Erythroblast (primary cell): ENCODE data around the gene LAMA4.
A peak's percentile ranks its signal among the peaks of the same experiment; 100 is the strongest.

Experiments used
- DNase-seq, 2 experiments: peaks; one replicate each; lab custom pipeline; 2025; lab: John Stamatoyannopoulos, UW
- GATA1 ChIP-seq: IDR thresholded peaks from 2 replicates; pipeline ENCODE4 v1.6.1; 2011; ENCODE audit warnings: low read depth, mild to moderate bottlenecking, control low read depth, low read length, moderate library complexity
- POLR2A ChIP-seq: IDR thresholded peaks from 2 replicates; pipeline ENCODE4 v1.6.1; 2011; ENCODE audit warnings: mild to moderate bottlenecking, low read length

Gene LAMA4

DNA sequence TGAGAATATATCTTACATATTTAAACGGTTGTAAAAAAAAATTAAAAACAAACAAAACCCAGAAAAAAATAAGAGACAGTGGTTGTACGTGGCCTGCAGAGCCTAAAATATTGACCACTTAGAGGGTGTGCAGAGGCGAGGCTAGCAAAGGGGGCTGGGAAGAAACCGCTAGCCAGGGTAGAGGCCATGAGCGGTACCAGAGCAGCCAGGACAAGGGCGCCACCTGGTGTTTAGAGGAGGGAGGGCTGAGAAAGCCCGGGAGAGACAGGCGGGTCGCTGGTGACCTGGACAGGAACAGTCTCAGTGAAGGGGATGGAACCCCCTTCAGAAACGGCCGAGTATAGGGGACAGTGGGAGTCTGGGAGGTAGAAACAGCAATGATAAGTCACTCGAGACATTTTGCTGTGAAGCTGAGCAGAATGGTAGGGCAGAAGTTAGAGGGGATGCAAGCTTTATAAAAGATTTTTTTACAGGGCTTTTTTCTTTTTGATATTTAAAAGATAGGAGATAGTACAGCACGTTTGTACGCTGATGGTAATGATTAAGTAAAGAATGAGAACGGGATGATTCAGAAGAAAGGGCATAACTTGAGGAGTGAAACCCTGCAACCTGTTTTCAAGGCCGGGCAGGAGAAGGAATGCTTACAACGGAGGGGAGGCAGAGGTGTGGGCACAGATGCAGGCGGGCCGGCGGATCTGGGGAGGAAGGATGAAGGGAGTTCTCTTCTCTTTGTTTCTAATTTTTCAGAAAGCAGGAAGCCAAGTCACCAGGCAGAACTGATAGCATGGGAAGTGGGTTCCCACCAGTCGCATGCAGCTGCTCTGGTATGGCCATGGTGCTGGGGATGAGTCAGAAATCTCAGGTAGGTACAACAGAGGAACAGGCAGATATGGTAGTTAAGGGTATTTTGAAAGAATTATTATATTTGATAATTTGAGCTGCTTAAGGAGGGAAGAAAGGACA lies 90.8 kb downstream of the LAMA4 start:
- peak; percentile 50 to 72 for DNase-seq
- TF ChIP-seq POLR2A: no peak
- no peak for TF ChIP-seq GATA1

DNA sequence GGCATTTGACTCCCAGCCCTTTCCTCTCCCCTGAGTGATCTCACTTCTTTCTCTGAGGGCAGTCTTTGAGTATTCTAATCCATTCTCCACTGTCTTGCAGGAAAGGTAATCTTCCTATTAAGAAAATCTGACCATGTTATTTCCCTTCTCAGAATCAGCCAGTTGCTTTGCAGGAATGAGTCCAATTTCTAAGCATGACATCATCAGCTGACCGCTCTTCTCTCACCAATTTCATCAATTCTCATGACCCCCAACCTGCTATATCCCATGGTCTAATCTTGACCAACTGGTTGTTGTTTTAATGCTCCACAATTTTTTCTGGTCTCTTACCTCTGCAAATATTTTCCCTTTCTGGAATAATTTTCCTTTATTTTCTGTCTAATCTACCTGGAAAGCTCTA lies 93.6 kb downstream of the LAMA4 start:
- TF ChIP-seq POLR2A (no peak), GATA1 (no peak)
- DNase-seq: no peak

DNA sequence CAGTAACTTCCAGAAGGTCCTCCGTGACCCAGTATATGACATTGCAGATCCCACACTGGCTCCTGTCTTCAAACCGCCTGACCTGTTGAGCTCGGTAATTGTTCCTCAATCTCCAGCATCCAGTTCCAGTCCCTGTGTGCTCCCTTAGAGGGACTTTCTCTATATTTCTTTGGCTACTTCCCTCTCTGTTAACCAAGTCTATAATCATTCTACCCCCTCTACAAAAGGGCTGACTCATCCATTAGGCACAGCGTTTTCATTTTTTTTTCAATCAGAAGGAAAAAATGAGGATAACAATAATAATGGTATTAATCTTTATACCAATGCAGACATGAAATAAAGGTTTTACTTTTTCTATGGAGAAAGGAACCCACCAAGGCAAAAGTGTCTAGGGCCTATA lies 97.7 kb downstream of the LAMA4 start:
- TF ChIP-seq GATA1 (no peak), POLR2A (no peak)
- no peak for DNase-seq

DNA sequence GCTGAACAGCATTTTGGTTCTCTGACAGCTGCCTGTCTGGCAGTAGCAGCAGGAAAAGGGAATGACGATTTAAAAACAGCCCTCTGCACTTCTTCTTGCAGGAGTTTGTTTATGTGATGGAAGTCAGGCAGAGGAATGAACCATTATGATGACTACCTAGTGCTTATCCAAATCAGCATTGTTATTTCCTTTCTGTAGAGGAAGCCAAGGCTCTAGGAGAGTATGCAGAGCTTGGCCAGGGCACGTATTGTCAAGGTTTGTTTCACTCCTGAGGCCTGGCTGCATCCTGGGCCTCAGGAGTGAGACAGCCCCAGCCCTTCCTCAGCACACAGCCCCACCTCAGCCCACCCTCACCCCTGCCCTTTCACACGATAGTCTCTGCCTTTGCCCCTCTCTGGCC lies 98.5 kb downstream of the LAMA4 start:
- TF ChIP-seq POLR2A (no peak), GATA1 (no peak)
- no peak for DNase-seq

DNA sequence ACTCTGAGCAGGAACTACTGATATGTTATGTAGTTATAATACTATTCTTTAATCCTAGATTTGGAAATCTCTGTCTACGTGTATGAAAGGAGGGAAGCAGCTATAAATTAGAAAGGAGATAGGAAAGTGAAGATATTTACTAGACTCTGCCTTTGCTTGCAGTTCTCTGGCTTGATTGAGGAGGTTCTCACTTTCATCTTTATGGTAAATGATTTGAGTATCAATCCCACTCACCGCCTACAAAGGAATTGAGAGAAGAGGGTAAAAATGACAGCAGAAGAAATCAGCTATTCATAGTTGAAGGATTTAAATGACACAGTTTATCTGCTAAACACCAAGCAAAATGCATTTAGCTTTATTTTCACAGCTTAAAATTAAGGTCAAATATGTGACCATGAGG lies 99.7 kb downstream of the LAMA4 start:
- DNase-seq: no peak
- TF ChIP-seq GATA1: no peak
- no peak for TF ChIP-seq POLR2A

DNA sequence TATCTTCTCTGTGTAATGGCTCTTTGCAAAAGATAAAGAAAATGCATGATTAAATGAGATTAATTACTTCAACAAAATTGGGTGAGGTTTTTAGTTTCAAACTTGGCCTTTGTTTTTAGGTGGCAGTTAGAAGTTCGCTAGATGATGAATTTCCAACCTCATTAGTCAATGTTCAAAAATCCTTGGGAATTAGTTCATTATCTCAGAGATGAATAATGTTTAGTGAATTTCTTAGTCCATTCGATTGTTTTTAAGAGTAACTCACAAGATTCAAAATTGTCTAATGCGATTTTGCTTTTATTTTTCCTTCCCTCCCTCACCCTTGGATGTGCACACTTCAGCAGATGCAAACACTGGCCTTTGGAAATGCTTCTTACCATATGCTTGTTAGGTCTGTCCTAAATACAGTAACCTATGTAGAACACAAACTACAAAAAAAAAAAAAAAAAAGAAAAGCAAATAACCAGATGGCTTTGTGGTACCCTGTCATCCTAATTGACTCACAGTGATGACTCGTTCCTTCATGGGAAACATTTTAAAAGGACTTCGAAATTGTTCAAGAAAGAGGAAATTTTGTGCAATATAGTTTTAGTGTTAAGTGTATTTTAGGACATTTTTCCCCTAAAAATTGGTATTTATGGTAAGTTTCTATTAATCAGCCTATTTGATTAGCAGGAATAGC lies 100.3 kb downstream of the LAMA4 start:
- no peak for TF ChIP-seq GATA1
- no peak for TF ChIP-seq POLR2A
- DNase-seq: no peak

DNA sequence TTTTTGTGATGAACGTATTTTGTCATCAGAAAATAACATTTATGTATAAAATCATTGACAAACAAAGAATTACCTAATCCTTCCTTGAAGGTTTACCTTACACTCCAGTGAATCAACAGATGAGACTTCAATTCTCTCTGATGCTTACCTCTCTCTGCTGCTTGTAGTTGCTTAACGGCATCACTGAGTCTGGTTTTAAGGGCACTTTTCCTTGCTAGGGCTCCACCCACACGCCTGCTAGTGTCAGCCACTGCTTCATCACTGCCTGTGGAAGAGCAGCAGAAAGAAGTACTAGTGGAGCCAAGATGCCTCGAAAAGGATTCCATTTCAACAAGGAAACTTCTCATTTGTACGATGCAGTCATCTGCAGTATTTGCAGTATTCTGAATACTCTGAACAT lies 104.0 kb downstream of the LAMA4 start:
- TF ChIP-seq GATA1: no peak
- TF ChIP-seq POLR2A: no peak
- DNase-seq: no peak

DNA sequence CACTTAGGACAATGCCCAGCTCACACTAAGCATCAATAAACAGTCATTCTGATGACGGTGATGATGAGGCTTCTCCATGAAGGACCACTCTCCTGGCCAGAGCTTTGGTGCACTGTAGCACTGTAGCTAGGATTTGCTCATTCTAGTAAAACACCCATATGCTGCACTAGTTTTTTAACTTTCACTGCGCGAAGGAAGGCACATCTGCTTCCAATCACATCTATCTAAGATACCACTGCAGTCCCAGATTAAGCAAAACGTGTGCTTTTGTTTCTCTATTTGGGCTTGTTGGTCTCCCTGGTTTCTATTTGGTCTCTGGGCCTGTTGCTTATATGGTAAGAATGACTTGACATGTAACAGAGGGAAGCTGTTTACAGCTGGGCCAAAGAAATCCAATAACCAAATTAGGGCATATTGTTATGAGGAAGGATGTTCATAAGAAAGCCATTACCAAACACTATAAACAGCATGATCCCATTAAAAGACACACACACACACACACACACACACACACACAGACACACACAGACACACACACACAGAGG lies 104.6 kb downstream of the LAMA4 start:
- DNase-seq: no peak
- TF ChIP-seq GATA1: no peak
- no peak for TF ChIP-seq POLR2A

DNA sequence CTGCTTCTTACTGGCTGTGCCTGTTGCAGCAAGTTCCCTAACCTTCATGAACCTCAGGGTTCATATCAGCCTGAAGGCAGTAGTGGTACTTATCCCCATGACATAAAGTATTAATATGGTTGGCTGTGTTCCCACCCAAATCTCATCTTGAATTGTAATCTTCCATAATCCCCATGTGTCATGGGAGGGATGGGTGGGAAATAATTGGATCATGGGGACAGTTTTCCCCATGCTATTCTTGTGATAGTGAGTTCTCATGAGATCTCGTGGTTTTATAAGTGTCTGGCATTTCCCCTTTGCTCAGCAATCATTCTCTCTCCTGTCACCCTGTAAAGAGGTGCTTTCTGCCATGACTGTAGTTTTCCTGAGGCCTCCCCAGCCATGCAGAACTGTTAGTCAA lies 105.1 kb downstream of the LAMA4 start:
- no peak for DNase-seq

DNA sequence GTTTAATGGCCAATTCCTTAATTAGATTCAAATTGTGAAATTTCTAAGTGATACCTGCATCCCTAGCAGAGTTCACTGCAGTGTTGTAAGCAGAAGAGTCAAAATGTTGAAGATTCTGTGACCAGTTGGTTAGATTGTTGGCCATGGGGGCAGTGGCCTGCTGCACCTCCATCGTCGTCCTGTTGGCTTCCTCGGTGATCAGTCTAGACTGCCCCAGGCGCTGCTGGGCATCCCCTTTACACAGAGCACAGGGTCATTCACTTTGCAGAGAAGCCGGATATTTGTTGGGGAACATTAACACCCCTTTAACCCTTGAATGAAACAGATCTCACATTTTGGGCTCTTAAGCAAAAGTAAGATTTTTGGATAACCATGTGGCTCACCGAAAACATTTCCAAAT lies 106.3 kb downstream of the LAMA4 start:
- TF ChIP-seq POLR2A: no peak
- no peak for TF ChIP-seq GATA1

More for the DNA sequence above, 105.1 kb downstream of the LAMA4 start:
- no peak for TF ChIP-seq POLR2A
- TF ChIP-seq GATA1: no peak

DNA sequence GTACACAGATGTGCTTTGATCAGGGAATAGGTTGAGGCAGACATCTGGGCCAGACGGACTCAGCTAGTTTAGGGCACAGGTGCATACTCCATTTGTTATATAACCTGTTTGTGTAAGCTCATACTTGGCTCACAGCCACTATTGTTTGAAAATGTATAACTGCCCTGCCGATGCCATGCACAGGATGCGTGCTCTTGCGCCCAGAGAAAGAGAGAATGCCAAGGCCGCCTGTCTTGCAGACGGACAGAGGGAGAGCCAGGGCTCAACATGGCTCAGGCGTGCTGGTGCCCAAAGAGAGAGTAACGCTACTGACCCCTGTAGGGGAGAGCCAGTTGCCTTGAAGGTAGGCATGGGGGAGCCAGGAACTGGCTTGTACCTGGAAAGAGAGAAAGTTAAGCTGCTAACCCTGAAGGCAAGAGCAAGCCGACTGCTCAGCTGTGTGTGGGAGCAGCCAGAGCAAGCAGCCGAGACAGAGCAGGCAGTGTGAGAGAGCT lies 109.2 kb downstream of the LAMA4 start:
- DNase-seq: no peak

More for the DNA sequence above, 106.3 kb downstream of the LAMA4 start:
- no peak for DNase-seq

DNA sequence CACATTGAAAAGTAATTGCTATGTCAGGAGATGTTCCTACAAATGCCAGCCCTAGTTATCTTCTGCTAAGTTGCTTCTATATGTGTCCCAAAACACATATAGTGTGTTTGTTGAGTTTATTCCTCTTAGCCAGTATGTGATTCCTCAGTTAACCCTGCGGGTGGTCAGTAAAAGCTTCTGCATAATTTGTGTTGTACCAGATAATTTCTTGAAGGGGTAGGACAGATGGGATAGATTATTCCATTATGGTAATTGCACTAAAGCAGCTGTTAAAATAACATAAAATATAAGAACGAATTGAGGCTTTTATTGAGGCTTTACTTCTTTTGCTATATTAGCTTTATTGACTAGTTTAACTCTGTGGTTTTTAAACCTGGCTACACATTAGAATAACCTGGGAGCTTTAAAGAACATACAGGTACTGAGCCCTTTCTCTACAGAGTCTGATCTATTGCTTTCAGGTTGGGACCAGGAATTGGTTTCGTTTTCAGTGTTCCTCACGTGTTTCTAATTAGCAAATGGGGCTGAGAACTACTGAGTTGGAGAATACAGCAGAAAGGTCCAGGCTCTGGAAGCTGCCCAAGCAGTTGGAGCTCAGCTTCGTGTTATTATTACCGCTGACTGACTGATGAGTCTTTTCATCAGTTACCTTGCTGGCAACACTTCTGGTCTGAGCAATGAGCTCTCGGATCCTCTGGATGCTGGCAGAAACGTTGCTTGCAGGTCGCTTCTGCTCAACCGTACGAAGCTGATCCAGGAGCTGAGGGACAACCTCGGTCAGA lies 110.0 kb downstream of the LAMA4 start:
- no peak for TF ChIP-seq GATA1
- no peak for TF ChIP-seq POLR2A
- no peak for DNase-seq

More for the DNA sequence above, 109.2 kb downstream of the LAMA4 start:
- no peak for TF ChIP-seq GATA1
- TF ChIP-seq POLR2A: no peak

DNA sequence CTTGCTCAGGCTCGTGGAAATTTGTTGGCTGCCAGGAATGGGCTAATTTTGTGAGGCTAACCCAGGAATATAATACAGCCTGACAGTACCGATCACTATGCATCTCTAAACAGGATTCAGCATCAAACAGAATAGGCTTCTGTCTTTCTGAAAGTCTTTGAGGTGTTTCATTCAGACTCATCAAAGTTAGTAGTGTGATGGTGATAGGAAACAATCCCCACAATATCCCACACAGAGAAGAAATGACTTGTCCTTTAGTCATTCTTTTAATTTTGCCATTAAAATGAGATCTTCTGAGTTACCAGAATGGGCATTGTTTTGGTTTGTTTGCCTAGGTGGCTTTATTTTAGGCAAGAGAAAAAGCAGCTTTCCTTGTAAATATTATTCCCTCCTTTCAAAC lies 112.7 kb downstream of the LAMA4 start:
- no peak for DNase-seq
- TF ChIP-seq POLR2A (no peak), GATA1 (no peak)

DNA sequence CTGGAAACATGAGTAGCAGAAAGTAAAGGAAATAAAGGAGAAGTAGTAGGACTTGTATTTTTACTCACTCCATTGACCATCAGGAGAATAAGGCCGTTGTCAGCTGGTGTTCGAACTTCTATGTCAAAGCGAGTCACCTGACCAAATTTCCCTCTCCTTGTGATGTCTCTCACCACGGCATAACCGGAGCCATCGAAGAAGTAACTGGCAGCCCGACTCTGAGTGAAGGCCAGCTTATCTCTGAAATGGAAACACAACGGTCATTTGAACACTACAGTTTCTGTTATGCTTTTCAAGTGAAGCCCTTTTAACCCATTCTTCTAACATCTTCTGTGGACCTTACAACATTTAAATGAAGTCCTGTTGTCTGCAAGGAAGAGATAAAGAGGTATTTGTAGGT lies 115.3 kb downstream of the LAMA4 start:
- TF ChIP-seq POLR2A (no peak), GATA1 (no peak)
- DNase-seq: no peak
